HG03196 (cell line): ENCODE data around the gene PKN3.

Experiments
- ATAC-seq: cut with Tn5 transposase; IDR thresholded peaks from one replicate; pipeline ENCODE4 v1.9.1; 2021; ENCODE audit not compliant: unreplicated experiment

PKN3 gene

GRCh38 chr9:128733256-128733655 is 31.0 kb downstream of the PKN3 start:
- ATAC-seq, result no peak

- no peak for ATAC-seq
Measured at GRCh38 chr9:128735373-128735772, 33.1 kb downstream of the PKN3 start.

GRCh38 chr9:128742401-128742800 is 40.1 kb downstream of the PKN3 start:
- no peak for ATAC-seq

- no peak for ATAC-seq
Measured at GRCh38 chr9:128743421-128743820, 41.1 kb downstream of the PKN3 start.

GRCh38 chr9:128747241-128747640 is 44.9 kb downstream of the PKN3 start:
- ATAC-seq, result no peak

GRCh38 chr9:128750926-128751595 is 48.8 kb downstream of the PKN3 start:
- no peak for ATAC-seq

- no peak for ATAC-seq
Measured at GRCh38 chr9:128753627-128754026, 51.3 kb downstream of the PKN3 start.

GRCh38 chr9:128757602-128758001 is 55.3 kb downstream of the PKN3 start:
- no peak for ATAC-seq

- no peak for ATAC-seq
Measured at GRCh38 chr9:128762671-128763449, 60.6 kb downstream of the PKN3 start.

GRCh38 chr9:128764361-128764760 is 62.1 kb downstream of the PKN3 start:
- ATAC-seq, result no peak

GRCh38 chr9:128765499-128765898 is 63.2 kb downstream of the PKN3 start:
- no peak for ATAC-seq

GRCh38 chr9:128768606-128769005 is 66.3 kb downstream of the PKN3 start:
- no peak for ATAC-seq
